Activated naive CD8-positive, alpha-beta T cell (primary cell): Measurements from ENCODE around the gene SVBP.
A peak's percentile ranks its signal among the peaks of the same experiment; 100 is the strongest.
"Not testable (repeated sequence)": the region's sequence is repeated elsewhere in the genome, so short reads cannot be mapped to it uniquely, and the experiment has no call there.

Source experiments
- H3K27ac Mint-ChIP-seq: one replicate; pipeline ENCODE4 v1.8.0; 2021; ENCODE audit warnings: mixed read lengths
- H3K27me3 Mint-ChIP-seq: one replicate; pipeline ENCODE4 v1.8.0; 2021; ENCODE audit warnings: mixed read lengths
- H3K36me3 Mint-ChIP-seq: one replicate; pipeline ENCODE4 v1.8.0; 2021; ENCODE audit warnings: mixed read lengths
- H3K4me1 Mint-ChIP-seq: one replicate; pipeline ENCODE4 v1.8.0; 2021; ENCODE audit warnings: low read depth, mixed read lengths
- H3K4me3 Mint-ChIP-seq: one replicate; pipeline ENCODE4 v1.8.0; 2021; ENCODE audit warnings: mild to moderate bottlenecking, mixed read lengths
- H3K9me3 Mint-ChIP-seq: one replicate; pipeline ENCODE4 v1.8.0; 2021; ENCODE audit warnings: low read depth, mixed read lengths

The SVBP gene

DNA sequence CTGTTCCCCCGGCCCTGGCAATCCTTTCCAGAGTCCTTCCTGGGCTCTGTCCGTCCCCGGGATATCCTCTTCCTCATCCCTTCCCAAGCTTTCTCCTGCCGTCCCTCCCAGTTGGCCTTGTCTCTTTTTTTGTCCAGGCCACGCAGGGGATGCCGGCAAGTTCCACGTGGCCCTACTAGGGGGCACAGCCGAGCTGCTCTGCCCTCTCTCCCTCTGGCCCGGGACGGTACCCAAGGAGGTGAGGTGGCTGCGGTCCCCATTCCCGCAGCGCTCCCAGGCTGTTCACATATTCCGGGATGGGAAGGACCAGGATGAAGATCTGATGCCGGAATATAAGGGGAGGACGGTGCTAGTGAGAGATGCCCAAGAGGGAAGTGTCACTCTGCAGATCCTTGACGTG, 13.4 kb upstream of the SVBP start:
- Mint-ChIP-seq H3K4me3 (no peak overlapping the region), H3K27me3 (no peaks in the 10 kb centered on the region), H3K36me3 (peaks cover 7% of the 10 kb centered on the region), H3K27ac (no peak overlapping the region), H3K4me1 (no peaks in the 10 kb centered on the region), H3K9me3 (no peaks in the 10 kb centered on the region)

GRCh38 chr1:42825036-42825851, 8.0 kb upstream of the SVBP start:
- Mint-ChIP-seq H3K27ac (no peak overlapping the region), H3K4me3 (no peak overlapping the region), H3K9me3 (no peaks in the 10 kb centered on the region), H3K36me3 (peaks cover 2% of the 10 kb centered on the region), H3K27me3 (no peaks in the 10 kb centered on the region), H3K4me1 (peaks cover 5% of the 10 kb centered on the region)

DNA sequence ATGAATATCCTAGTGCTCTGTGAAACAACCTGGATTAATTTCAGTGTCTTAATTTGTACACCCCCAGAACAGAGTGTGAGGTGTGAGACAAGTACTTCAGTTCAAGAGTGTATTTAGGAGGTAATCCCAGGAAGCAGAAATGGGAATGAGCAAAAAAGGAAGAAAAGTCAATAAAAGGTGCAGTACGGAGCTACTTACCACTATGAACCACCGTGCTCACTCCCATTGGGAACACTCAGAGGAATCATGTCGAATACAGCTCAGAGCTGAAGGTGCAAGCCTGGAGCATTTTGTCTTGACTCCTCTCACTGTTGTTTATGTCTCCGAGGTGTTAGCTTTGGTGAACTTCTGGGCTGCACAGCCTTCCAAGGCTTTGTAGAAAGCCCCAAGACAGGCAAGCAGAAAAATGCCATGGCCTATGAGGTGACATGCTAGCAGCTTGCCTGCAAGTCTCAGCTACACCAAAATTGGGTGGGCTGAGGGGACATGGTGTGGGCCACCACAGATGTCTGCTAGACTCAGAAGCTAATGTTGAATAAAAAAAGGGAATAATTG, 7.4 kb upstream of the SVBP start:
- H3K36me3 Mint-ChIP-seq: peaks cover 3% of the 10 kb centered on the region
- H3K4me3 Mint-ChIP-seq: no peak overlapping the region
- no peaks in the 10 kb centered on the region for H3K27me3 Mint-ChIP-seq

DNA sequence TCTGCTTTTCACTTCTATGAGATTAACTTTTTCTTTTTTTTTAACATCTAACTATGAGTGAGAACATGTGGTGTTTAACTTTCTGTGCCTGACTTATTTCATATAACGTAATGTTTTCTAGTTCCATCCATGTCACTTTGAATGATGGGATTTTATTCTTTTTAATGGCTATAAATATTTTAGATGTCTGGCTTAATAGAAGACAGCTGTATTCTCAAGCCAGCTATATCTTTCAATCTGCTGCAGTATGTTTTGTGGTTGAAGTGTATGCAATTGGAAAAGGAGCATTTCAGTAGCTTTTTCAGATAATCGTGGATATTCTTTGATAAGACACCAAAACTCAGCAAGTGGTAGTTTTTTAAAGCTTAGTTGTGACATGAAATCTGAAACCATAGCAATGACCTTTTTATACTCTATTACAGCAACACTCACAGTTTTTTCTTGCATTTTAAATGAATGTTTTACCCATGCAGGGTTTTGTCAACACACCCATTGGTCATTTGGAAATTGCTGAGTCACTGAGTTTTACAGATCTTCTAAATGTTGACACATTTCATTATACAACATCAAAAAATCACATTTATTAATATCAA, 5.7 kb upstream of the SVBP start:
- H3K36me3 Mint-ChIP-seq: peaks cover 4% of the 10 kb centered on the region
- H3K9me3 Mint-ChIP-seq: no peaks in the 10 kb centered on the region
- no peak overlapping the region for H3K27ac Mint-ChIP-seq
- no peaks in the 10 kb centered on the region for H3K27me3 Mint-ChIP-seq
- H3K4me1 Mint-ChIP-seq: peaks cover 12% of the 10 kb centered on the region
- H3K4me3 Mint-ChIP-seq: no peak overlapping the region

More for the DNA sequence above, 7.4 kb upstream of the SVBP start:
- Mint-ChIP-seq H3K9me3 (no peaks in the 10 kb centered on the region), H3K27ac (no peak overlapping the region), H3K4me1 (peaks cover 5% of the 10 kb centered on the region)

DNA sequence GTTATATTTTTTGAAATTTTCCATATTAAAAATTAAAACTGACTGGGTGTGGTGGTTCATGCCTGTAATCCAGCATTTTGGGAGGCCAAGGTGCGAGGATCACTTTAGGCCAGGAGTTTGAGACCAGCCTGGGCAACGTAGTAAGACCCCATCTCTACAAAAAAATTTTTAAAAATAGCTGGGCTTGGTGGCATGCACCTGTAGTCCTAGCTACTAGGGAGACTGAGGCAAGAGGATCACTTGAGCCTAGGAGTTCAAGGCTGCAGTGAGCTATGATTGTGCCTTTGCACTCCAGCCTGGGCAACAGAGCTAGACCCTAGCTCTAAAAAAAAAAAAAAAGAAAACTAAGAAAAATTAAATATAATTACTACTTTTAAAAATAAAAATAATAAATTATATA, 4.5 kb upstream of the SVBP start:
- H3K4me1 Mint-ChIP-seq: peaks cover 18% of the 10 kb centered on the region
- no peaks in the 10 kb centered on the region for H3K27me3 Mint-ChIP-seq
- no peak overlapping the region for H3K4me3 Mint-ChIP-seq
- H3K36me3 Mint-ChIP-seq: peaks cover 4% of the 10 kb centered on the region
- no peak overlapping the region for H3K27ac Mint-ChIP-seq
- no peaks in the 10 kb centered on the region for H3K9me3 Mint-ChIP-seq

GRCh38 chr1:42820813-42821212, 3.6 kb upstream of the SVBP start:
- Mint-ChIP-seq H3K4me1 (peaks cover 27% of the 10 kb centered on the region), H3K4me3 (no peak overlapping the region), H3K36me3 (peaks cover 4% of the 10 kb centered on the region), H3K9me3 (no peaks in the 10 kb centered on the region), H3K27ac (no peak overlapping the region), H3K27me3 (no peaks in the 10 kb centered on the region)

DNA sequence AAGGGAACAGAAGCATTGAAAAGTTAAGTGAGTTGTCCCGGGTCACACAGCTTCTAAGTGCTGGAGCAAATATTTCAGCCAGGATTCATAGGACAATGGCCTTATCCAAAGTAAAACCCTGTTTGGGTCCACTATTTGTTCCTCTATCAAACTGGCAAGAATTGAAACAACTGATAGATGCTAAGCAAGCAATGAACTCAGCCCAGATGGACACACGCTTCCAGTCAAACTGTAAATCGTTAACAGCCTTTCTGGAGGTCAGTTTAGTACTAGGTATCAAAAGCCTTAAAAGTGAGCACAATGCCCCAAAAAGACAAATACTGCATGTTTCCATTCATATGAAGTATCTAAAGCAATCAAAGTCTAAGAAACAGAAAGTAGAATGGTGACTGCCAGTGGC, 779 bp upstream of the SVBP start:
- Mint-ChIP-seq H3K4me1 (peaks cover 29% of the 10 kb centered on the region), H3K36me3 (peaks cover 6% of the 10 kb centered on the region), H3K27me3 (no peaks in the 10 kb centered on the region), H3K9me3 (no peaks in the 10 kb centered on the region), H3K27ac (no peak overlapping the region), H3K4me3 (peak overlapping the region; percentile 82)

GRCh38 chr1:42817440-42817767, 207 bp upstream of the SVBP start:
- Mint-ChIP-seq H3K4me3 (peak overlapping the region; percentile 82), H3K36me3 (peaks cover 6% of the 10 kb centered on the region), H3K9me3 (no peaks in the 10 kb centered on the region), H3K27me3 (no peaks in the 10 kb centered on the region), H3K27ac (no peak overlapping the region), H3K4me1 (peaks cover 28% of the 10 kb centered on the region)

- H3K9me3 Mint-ChIP-seq: no peaks in the 10 kb centered on the region
- peak overlapping the region; percentile 87 for H3K27ac Mint-ChIP-seq
- H3K4me1 Mint-ChIP-seq: peaks cover 28% of the 10 kb centered on the region
- H3K36me3 Mint-ChIP-seq: peaks cover 8% of the 10 kb centered on the region
- peak overlapping the region; percentile 89 for H3K4me3 Mint-ChIP-seq
- no peaks in the 10 kb centered on the region for H3K27me3 Mint-ChIP-seq
Observed at GRCh38 chr1:42815941-42816584, 1.1 kb downstream of the SVBP start.

- Mint-ChIP-seq H3K4me3 (peak overlapping the region; percentile 32), H3K36me3 (peaks cover 11% of the 10 kb centered on the region), H3K4me1 (peaks cover 25% of the 10 kb centered on the region)
- H3K9me3 Mint-ChIP-seq, H3K27ac Mint-ChIP-seq, H3K27me3 Mint-ChIP-seq: not testable (repeated sequence)
Observed at GRCh38 chr1:42814815-42815214, 2.4 kb downstream of the SVBP start.

- Mint-ChIP-seq H3K4me1 (peaks cover 8% of the 10 kb centered on the region), H3K9me3 (no peaks in the 10 kb centered on the region), H3K27me3 (no peaks in the 10 kb centered on the region), H3K27ac (no peak overlapping the region), H3K4me3 (no peak overlapping the region), H3K36me3 (peaks cover 13% of the 10 kb centered on the region)
Observed at GRCh38 chr1:42807056-42807668, 10.0 kb downstream of the SVBP start.

- H3K9me3 Mint-ChIP-seq: no peaks in the 10 kb centered on the region
- H3K27me3 Mint-ChIP-seq: no peaks in the 10 kb centered on the region
- no peak overlapping the region for H3K4me3 Mint-ChIP-seq
- peaks cover 8% of the 10 kb centered on the region for H3K4me1 Mint-ChIP-seq
- H3K27ac Mint-ChIP-seq: no peak overlapping the region
- peaks cover 13% of the 10 kb centered on the region for H3K36me3 Mint-ChIP-seq
Observed at GRCh38 chr1:42806593-42806992, 10.6 kb downstream of the SVBP start.

DNA sequence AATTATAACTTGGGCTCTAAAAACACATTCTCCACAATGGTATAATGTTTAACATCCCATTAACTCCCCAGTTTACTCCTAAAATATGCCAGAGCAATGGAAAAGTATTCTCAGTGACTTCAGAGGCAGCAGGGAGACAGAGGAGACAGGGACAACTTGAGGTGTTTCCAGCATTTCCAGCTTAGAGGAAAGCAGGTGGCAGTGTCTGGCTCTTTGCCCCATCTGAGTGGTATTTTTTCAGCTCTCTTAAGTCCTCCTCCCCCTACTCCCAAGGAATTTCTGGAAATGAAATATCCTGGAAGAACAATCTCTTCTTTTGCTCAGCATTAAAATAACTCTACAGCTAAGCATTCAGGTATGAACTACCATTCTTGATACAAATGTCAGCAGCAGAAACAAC, 11.0 kb downstream of the SVBP start:
- peaks cover 8% of the 10 kb centered on the region for H3K4me1 Mint-ChIP-seq
- no peak overlapping the region for H3K27ac Mint-ChIP-seq

GRCh38 chr1:42801832-42802473, 15.2 kb downstream of the SVBP start:
- Mint-ChIP-seq H3K36me3 (peaks cover 5% of the 10 kb centered on the region), H3K27me3 (no peaks in the 10 kb centered on the region), H3K27ac (no peak overlapping the region), H3K4me1 (no peaks in the 10 kb centered on the region), H3K9me3 (no peaks in the 10 kb centered on the region), H3K4me3 (no peak overlapping the region)

More for the DNA sequence above, 11.0 kb downstream of the SVBP start:
- no peaks in the 10 kb centered on the region for H3K9me3 Mint-ChIP-seq
- no peaks in the 10 kb centered on the region for H3K27me3 Mint-ChIP-seq
- peaks cover 11% of the 10 kb centered on the region for H3K36me3 Mint-ChIP-seq
- H3K4me3 Mint-ChIP-seq: no peak overlapping the region
